Measurements from ENCODE around the gene PACRG.

Gene PACRG

GRCh38 chr6:163147994-163148393 lies 420.2 kb downstream of the PACRG start:
- Histone ChIP-seq H2BK5ac (ENCODE audit: low read depth, low read length, poor library complexity) (no peak overlapping the region), H3K4ac (ENCODE audit: low read depth, low read length) (no peak overlapping the region), H2BK120ac (ENCODE audit: insufficient read depth, low read length, poor library complexity) (no peak overlapping the region), H3K14ac (ENCODE audit: low read length) (no peak overlapping the region), H3K36me3 (ENCODE audit: control insufficient read depth in 1 of 2, insufficient read depth in 2 of 2, low read length in 2 of 2) (no peaks in the 10 kb centered on the region), H3K79me1 (ENCODE audit: low read length) (no peaks in the 10 kb centered on the region), H3K18ac (ENCODE audit: low read length) (no peak overlapping the region), H3K9ac (ENCODE audit: low read length) (no peak overlapping the region), H4K91ac (ENCODE audit: low read depth, low read length) (no peak overlapping the region), H3K79me2 (ENCODE audit: control insufficient read depth, insufficient read depth, low read length, poor library complexity) (peaks cover 1% of the 10 kb centered on the region), H3K27me3 (ENCODE audit: insufficient read depth, low read length) (no peaks in the 10 kb centered on the region), H3K9me3 (ENCODE audit: insufficient read depth, low read depth, low read length) (no peaks in the 10 kb centered on the region), H3K4me2 (ENCODE audit: low read length) (no peak overlapping the region), H3K23ac (ENCODE audit: low read length) (no peak overlapping the region), H2BK12ac (ENCODE audit: low read length) (no peak overlapping the region), H3K4me1 (ENCODE audit: control insufficient read depth in 1 of 2, insufficient read depth in 2 of 2, low read length in 2 of 2) (peaks cover 2% of the 10 kb centered on the region in 2 experiments), H2AK5ac (ENCODE audit: low read length) (no peak overlapping the region), H4K8ac (ENCODE audit: low read depth, low read length) (no peak overlapping the region), H4K12ac (ENCODE audit: low read depth, low read length) (no peak overlapping the region), H2AFZ (ENCODE audit: insufficient read depth, low read length, poor library complexity) (no peak overlapping the region), H3K27ac (ENCODE audit: low read depth, low read length) (no peak overlapping the region), H3K4me3 (ENCODE audit: low read depth, low read length) (no peak overlapping the region)
- DNase-seq = no peak
- WGBS (ENCODE audit: extremely low coverage, insufficient coverage, insufficient read length) = no CpG with 5 or more reads among the region's 4 CpGs

GRCh38 chr6:163148451-163149278 lies 420.9 kb downstream of the PACRG start:
- Histone ChIP-seq H3K27me3 (ENCODE audit: insufficient read depth, low read length) (no peaks in the 10 kb centered on the region), H2BK120ac (ENCODE audit: insufficient read depth, low read length, poor library complexity) (no peak overlapping the region), H3K18ac (ENCODE audit: low read length) (no peak overlapping the region), H3K27ac (ENCODE audit: low read depth, low read length) (no peak overlapping the region), H3K4me2 (ENCODE audit: low read length) (no peak overlapping the region), H2BK12ac (ENCODE audit: low read length) (no peak overlapping the region), H2AK5ac (ENCODE audit: low read length) (no peak overlapping the region), H4K91ac (ENCODE audit: low read depth, low read length) (no peak overlapping the region), H3K9ac (ENCODE audit: low read length) (no peak overlapping the region), H2BK5ac (ENCODE audit: low read depth, low read length, poor library complexity) (no peak overlapping the region), H3K4me3 (ENCODE audit: low read depth, low read length) (no peak overlapping the region), H3K14ac (ENCODE audit: low read length) (no peak overlapping the region), H4K8ac (ENCODE audit: low read depth, low read length) (no peak overlapping the region), H2AFZ (ENCODE audit: insufficient read depth, low read length, poor library complexity) (peak overlapping the region; percentile 13), H3K36me3 (ENCODE audit: control insufficient read depth in 1 of 2, insufficient read depth in 2 of 2, low read length in 2 of 2) (no peaks in the 10 kb centered on the region), H3K79me2 (ENCODE audit: control insufficient read depth, insufficient read depth, low read length, poor library complexity) (peaks cover 1% of the 10 kb centered on the region), H3K4ac (ENCODE audit: low read depth, low read length) (no peak overlapping the region), H3K4me1 (ENCODE audit: control insufficient read depth in 1 of 2, insufficient read depth in 2 of 2, low read length in 2 of 2) (peaks cover 2% of the 10 kb centered on the region in 2 experiments), H3K79me1 (ENCODE audit: low read length) (no peaks in the 10 kb centered on the region), H4K12ac (ENCODE audit: low read depth, low read length) (no peak overlapping the region), H3K9me3 (ENCODE audit: insufficient read depth, low read depth, low read length) (no peaks in the 10 kb centered on the region), H3K23ac (ENCODE audit: low read length) (no peak overlapping the region)
- WGBS (ENCODE audit: extremely low coverage, insufficient coverage, insufficient read length) = no CpG with 5 or more reads among the region's 24 CpGs
- no peak for DNase-seq

- no peak overlapping the region for H3K4me2 ChIP-seq (ENCODE audit: low read length)
- no peak overlapping the region for H3K4me3 ChIP-seq (ENCODE audit: low read depth, low read length)
- H4K8ac ChIP-seq (ENCODE audit: low read depth, low read length) = no peak overlapping the region
- peaks cover 2% of the 10 kb centered on the region in 2 experiments for H3K4me1 ChIP-seq (ENCODE audit: control insufficient read depth in 1 of 2, insufficient read depth in 2 of 2, low read length in 2 of 2)
- no peak overlapping the region for H2BK120ac ChIP-seq (ENCODE audit: insufficient read depth, low read length, poor library complexity)
- no peak overlapping the region for H4K12ac ChIP-seq (ENCODE audit: low read depth, low read length)
- no peak overlapping the region for H2BK5ac ChIP-seq (ENCODE audit: low read depth, low read length, poor library complexity)
- no peak overlapping the region for H3K27ac ChIP-seq (ENCODE audit: low read depth, low read length)
- peak overlapping the region; percentile 13 for H2AFZ ChIP-seq (ENCODE audit: insufficient read depth, low read length, poor library complexity)
- H3K79me1 ChIP-seq (ENCODE audit: low read length) = no peaks in the 10 kb centered on the region
- H3K4ac ChIP-seq (ENCODE audit: low read depth, low read length) = no peak overlapping the region
- no peaks in the 10 kb centered on the region for H3K27me3 ChIP-seq (ENCODE audit: insufficient read depth, low read length)
- no peaks in the 10 kb centered on the region for H3K9me3 ChIP-seq (ENCODE audit: insufficient read depth, low read depth, low read length)
- H4K91ac ChIP-seq (ENCODE audit: low read depth, low read length) = no peak overlapping the region
- no peak for DNase-seq
- peaks cover 1% of the 10 kb centered on the region for H3K79me2 ChIP-seq (ENCODE audit: control insufficient read depth, insufficient read depth, low read length, poor library complexity)
- H3K14ac ChIP-seq (ENCODE audit: low read length) = no peak overlapping the region
- H2BK12ac ChIP-seq (ENCODE audit: low read length) = no peak overlapping the region
- H3K36me3 ChIP-seq (ENCODE audit: control insufficient read depth in 1 of 2, insufficient read depth in 2 of 2, low read length in 2 of 2) = no peaks in the 10 kb centered on the region
- H2AK5ac ChIP-seq (ENCODE audit: low read length) = no peak overlapping the region
- WGBS (ENCODE audit: extremely low coverage, insufficient coverage, insufficient read length) = no CpG with 5 or more reads among the region's 35 CpGs
- no peak overlapping the region for H3K23ac ChIP-seq (ENCODE audit: low read length)
- H3K18ac ChIP-seq (ENCODE audit: low read length) = no peak overlapping the region
- H3K9ac ChIP-seq (ENCODE audit: low read length) = no peak overlapping the region
Measured at GRCh38 chr6:163149279-163149848, 421.6 kb downstream of the PACRG start.

GRCh38 chr6:163151212-163151611 lies 423.4 kb downstream of the PACRG start:
- H3K9ac ChIP-seq (ENCODE audit: low read length) = no peak overlapping the region
- H3K36me3 ChIP-seq (ENCODE audit: control insufficient read depth in 1 of 2, insufficient read depth in 2 of 2, low read length in 2 of 2) = no peaks in the 10 kb centered on the region
- H3K79me1 ChIP-seq (ENCODE audit: low read length) = no peaks in the 10 kb centered on the region
- no peak overlapping the region for H4K91ac ChIP-seq (ENCODE audit: low read depth, low read length)
- H3K23ac ChIP-seq (ENCODE audit: low read length) = no peak overlapping the region
- no peak overlapping the region for H3K4me3 ChIP-seq (ENCODE audit: low read depth, low read length)
- no peak overlapping the region for H3K4ac ChIP-seq (ENCODE audit: low read depth, low read length)
- H2AFZ ChIP-seq (ENCODE audit: insufficient read depth, low read length, poor library complexity) = no peak overlapping the region
- H3K18ac ChIP-seq (ENCODE audit: low read length) = no peak overlapping the region
- H3K9me3 ChIP-seq (ENCODE audit: insufficient read depth, low read depth, low read length) = no peaks in the 10 kb centered on the region
- H4K12ac ChIP-seq (ENCODE audit: low read depth, low read length) = no peak overlapping the region
- no peak overlapping the region for H2BK5ac ChIP-seq (ENCODE audit: low read depth, low read length, poor library complexity)
- H3K79me2 ChIP-seq (ENCODE audit: control insufficient read depth, insufficient read depth, low read length, poor library complexity) = peaks cover 1% of the 10 kb centered on the region
- no peak overlapping the region for H3K27ac ChIP-seq (ENCODE audit: low read depth, low read length)
- no peak for DNase-seq
- H2BK12ac ChIP-seq (ENCODE audit: low read length) = no peak overlapping the region
- H2BK120ac ChIP-seq (ENCODE audit: insufficient read depth, low read length, poor library complexity) = no peak overlapping the region
- H3K14ac ChIP-seq (ENCODE audit: low read length) = no peak overlapping the region
- peaks cover 2% of the 10 kb centered on the region in 2 experiments for H3K4me1 ChIP-seq (ENCODE audit: control insufficient read depth in 1 of 2, insufficient read depth in 2 of 2, low read length in 2 of 2)
- H2AK5ac ChIP-seq (ENCODE audit: low read length) = no peak overlapping the region
- H3K4me2 ChIP-seq (ENCODE audit: low read length) = no peak overlapping the region
- WGBS (ENCODE audit: extremely low coverage, insufficient coverage, insufficient read length) = no CpG with 5 or more reads among the region's 6 CpGs
- H4K8ac ChIP-seq (ENCODE audit: low read depth, low read length) = no peak overlapping the region
- H3K27me3 ChIP-seq (ENCODE audit: insufficient read depth, low read length) = no peaks in the 10 kb centered on the region
